Measurements from ENCODE around the gene CENPP.

DNA sequence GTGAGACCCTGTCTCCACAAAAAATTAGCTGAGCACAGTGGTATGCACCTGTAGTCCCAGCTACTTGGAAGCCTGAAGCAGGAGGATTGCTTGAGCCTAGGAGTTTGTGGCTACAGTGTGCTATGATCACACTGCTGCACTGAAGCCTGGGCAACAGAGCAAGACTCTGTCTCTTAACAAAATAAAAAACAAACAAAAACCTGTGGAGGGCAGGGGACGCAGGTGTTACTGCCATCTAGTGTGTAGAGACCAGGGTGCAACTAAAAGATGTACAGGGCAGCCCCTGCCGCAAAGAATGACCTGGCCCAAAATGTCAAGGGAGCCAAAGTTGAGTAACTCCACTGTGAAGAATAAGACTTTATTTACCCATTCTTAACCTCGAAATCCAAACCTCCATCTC lies 129.5 kb downstream of the CENPP start:
- TF ChIP-seq, protein P1, sequence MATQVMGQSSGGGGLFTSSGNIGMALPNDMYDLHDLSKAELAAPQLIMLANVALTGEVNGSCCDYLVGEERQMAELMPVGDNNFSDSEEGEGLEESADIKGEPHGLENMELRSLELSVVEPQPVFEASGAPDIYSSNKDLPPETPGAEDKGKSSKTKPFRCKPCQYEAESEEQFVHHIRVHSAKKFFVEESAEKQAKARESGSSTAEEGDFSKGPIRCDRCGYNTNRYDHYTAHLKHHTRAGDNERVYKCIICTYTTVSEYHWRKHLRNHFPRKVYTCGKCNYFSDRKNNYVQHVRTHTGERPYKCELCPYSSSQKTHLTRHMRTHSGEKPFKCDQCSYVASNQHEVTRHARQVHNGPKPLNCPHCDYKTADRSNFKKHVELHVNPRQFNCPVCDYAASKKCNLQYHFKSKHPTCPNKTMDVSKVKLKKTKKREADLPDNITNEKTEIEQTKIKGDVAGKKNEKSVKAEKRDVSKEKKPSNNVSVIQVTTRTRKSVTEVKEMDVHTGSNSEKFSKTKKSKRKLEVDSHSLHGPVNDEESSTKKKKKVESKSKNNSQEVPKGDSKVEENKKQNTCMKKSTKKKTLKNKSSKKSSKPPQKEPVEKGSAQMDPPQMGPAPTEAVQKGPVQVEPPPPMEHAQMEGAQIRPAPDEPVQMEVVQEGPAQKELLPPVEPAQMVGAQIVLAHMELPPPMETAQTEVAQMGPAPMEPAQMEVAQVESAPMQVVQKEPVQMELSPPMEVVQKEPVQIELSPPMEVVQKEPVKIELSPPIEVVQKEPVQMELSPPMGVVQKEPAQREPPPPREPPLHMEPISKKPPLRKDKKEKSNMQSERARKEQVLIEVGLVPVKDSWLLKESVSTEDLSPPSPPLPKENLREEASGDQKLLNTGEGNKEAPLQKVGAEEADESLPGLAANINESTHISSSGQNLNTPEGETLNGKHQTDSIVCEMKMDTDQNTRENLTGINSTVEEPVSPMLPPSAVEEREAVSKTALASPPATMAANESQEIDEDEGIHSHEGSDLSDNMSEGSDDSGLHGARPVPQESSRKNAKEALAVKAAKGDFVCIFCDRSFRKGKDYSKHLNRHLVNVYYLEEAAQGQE (IDR thresholded peaks at IDR 0.05; ENCODE audit: low read depth): no peak
- TF ChIP-seq, protein P2, sequence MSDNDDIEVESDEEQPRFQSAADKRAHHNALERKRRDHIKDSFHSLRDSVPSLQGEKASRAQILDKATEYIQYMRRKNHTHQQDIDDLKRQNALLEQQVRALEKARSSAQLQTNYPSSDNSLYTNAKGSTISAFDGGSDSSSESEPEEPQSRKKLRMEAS (IDR thresholded peaks at IDR 0.05): no peak
- TF ChIP-seq EP300 (IDR thresholded peaks at IDR 0.05; ENCODE audit: borderline replicate concordance) (no peak), CEBPB (IDR thresholded peaks at IDR 0.05) (no peak), EGR1 (IDR thresholded peaks at IDR 0.05) (no peak), YY1 (IDR thresholded peaks at IDR 0.05; ENCODE audit: low read depth) (no peak)

Measured in Ishikawa (cell line).